HG02623 (cell line): Measurements from ENCODE around the gene OSBPL5.

Experiments
- ATAC-seq: cut with Tn5 transposase; IDR thresholded peaks from one replicate; pipeline ENCODE4 v1.9.1; 2021; ENCODE audit warnings: moderate library complexity; ENCODE audit not compliant: unreplicated experiment

The OSBPL5 gene

DNA sequence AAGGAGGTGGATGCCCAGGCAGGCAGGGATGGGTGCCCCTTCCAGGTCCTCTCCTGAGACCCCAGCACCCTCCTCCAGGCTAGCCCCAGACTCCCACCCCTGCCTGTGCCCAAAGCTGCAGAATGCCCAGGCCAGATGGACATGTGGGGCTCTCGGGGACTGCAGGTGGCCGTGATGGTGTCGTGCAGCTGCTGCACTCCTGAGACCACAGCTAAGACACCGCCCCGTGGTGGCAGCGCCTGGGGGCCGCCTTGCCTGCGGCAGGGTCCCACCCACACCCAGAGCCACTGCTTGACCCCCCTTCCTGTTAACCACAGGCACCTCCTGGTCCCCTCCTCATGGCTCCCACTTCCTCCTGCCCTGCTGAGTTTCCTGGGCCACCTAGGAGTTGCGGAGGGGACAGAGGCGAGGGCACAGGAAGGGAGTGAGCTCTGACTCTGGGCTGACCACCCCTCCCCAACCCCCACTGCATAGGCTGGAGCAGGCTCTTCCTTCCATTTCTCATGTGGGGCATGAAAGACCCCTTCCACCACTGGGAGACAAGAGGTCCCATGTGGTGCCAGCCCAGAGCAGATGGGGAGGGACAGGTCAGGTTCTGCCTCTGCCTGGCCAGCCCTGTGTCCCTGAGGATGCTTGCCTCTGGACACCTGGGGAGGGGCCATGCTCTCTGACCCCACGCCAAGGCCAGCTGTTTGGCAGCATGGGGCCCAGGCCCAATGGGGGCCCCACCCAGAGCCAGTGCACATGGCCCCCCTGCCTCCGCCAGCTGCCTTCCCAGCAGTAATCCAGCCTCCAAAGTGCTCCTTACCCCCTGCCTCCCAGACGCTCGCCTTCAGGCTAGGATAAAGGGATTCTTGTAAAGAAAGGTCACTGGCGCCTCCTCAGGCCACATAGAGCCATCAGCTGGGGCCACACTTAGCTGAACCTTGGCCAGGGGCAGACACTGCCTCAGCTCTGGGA lies 29.3 kb downstream of the OSBPL5 start:
- ATAC-seq: no peak

- ATAC-seq: no peak
Observed at GRCh38 chr11:3134651-3135480, 30.2 kb downstream of the OSBPL5 start.

- ATAC-seq: no peak
Observed at GRCh38 chr11:3134218-3134621, 30.9 kb downstream of the OSBPL5 start.

DNA sequence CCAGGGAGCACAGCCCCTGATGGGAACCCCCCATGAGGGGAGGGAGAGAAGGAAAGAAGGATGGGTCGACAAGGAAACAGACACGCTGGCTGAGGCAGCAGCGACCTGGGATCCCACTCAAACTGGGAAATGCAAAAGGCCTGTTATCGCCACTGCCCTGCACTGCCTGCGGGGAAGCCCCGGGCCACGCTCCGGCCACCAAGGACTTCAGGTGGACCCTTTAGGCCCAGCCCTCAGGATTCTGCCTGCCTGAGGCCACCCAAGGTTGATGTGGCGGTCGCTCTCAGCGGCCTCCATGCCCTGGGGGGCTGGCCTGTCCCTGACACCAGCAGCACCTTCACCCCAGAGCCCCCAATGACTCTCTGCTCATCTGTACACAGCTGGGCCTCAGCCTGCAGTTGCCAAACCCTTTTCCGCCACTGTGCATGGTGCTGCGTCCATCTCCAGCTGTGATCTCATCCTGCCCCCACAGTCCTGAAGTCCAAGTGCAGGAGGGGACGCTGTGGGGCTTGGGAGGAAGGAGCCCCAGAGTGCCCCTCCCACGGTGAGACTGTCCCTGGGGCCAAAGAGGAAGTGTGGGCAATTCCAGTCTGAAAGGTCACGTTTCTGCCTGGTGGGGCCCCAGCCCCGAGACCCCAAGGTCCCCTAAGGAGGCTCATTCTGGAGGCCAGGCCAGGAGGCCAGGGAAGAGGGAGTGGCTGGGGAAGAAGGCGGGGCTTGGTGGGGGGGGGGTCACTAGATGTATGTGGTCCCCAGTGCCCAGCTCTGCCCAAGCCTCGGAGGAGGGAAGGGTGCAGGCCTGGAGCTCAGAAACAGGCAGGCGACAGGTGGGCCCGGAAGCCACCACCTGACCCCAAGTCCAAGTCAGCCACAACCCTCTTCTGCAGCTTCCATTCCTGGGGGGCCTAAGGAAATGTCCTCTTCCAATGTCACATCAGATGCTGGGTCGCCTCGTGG lies 31.6 kb downstream of the OSBPL5 start:
- ATAC-seq: no peak

GRCh38 chr11:3132831-3133260 lies 32.3 kb downstream of the OSBPL5 start:
- no peak for ATAC-seq

DNA sequence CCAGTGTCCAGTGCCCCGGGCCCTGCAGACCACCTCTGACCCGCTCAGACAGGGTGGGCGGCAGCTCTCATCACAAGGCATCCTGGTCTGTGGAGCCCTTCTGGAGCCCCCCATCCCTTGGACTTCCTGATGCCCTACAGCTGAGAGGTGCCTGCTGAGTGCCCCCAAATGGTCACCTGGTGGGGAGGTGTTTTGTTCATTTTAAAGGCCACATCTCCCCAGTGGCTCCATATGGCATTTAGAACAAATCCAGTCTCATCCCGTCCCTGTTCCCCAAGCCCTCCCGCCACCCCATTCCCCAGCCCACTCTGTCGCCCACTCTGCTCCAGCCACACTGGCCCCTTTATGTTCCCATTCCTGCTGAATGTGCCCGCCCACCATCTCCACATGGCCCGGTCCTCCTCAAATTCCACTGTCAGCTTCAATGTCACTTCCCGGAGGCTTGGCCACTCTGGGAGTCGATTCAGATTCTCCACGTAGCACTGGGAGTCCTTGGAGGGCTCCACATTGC lies 32.8 kb downstream of the OSBPL5 start:
- ATAC-seq: no peak

- ATAC-seq: no peak
Observed at GRCh38 chr11:3131330-3131941, 33.7 kb downstream of the OSBPL5 start.

DNA sequence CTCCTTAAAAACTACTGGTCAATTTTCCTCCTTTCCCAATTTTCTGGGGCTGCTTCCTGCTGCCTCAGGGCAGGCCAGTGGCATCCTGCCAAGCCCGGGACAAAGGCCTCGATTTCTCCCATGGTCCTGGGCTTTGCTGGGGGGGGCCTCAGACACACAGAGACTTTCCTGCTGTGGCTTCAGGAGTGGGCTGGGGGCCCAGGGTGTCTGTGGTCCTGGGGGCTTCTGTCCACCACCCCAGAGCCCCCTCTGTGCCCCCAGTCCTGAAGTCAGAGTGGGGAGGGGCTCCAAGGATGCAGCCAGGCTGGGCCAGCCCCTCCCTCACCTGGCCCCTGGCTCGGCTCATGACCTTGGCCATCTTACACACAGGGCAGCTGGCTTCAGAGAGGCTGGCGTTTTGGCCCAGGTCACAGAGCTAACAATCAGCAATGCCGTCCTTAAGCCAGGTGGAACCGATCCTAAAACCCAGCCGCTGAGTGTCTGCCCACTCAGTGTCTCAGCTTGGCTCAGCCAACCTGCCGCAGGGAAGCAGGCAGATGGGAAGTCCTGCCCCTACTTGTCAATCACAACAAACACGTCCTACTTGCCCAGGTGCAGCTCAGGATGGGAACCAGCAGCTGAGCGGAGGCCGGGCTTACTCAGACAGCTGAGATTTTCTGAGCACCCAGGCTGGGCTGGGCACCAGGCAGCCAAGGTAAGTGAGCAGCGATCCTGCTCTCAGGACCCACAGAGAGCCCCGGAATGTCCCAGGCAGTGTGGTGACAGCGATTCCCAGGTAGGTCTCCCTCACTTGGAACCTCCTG lies 34.6 kb downstream of the OSBPL5 start:
- no peak for ATAC-seq

DNA sequence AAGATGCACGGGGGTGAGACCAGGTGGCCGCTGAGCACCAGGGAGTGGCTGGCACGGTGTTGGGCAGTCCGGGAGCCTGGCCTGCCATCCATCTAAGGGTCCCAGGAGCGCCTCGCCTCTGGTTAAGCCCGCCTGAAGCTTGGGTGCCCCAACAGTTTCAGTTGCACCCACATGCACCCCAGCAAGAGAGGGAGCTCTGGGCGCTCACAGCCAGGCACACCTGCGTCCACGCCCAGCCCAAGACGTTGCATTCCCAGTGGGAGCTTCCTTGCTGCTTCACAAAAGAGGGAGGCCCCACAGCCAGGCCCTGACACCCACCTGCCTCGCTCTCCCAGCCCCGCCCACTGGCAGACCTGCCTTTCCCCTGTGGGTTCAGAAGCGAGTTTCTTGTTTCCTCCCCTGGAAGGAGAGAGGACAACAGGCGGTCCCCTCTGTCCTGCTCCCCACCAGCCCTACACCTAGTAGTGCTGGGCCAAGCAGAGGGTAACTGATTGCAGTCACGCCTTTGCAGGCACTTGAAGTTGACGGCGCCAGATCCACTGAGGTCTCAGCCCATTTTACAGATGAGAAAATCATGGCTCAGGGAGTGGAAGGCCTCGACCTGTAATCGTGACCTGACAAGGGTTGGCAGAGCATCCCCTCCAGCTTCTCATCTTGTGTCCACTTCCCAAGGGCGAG lies 35.4 kb downstream of the OSBPL5 start:
- no peak for ATAC-seq

DNA sequence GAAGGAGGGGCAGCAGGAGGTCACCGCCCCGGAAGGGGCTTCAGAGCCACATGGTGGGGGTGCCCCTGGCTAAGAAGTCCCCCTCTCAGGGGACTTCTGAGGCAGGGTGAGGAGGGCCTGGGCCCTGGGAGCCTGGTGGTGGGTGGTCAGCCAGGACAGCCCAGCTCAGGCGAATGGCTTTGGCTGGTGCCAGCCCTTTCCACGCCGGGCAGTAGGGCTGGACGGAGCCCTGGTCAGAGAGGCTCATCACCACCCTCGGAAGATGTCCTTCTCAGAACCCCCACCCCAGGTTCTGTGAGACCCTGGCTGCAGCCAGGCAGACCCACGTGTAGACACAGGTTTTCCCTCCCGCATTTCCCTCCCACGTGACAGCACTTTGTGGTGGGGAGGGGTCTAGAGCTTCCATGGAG lies 35.9 kb downstream of the OSBPL5 start:
- ATAC-seq: no peak

- ATAC-seq: no peak
Observed at GRCh38 chr11:3128356-3129180, 36.5 kb downstream of the OSBPL5 start.

GRCh38 chr11:3127706-3128355 lies 37.3 kb downstream of the OSBPL5 start:
- no peak for ATAC-seq

DNA sequence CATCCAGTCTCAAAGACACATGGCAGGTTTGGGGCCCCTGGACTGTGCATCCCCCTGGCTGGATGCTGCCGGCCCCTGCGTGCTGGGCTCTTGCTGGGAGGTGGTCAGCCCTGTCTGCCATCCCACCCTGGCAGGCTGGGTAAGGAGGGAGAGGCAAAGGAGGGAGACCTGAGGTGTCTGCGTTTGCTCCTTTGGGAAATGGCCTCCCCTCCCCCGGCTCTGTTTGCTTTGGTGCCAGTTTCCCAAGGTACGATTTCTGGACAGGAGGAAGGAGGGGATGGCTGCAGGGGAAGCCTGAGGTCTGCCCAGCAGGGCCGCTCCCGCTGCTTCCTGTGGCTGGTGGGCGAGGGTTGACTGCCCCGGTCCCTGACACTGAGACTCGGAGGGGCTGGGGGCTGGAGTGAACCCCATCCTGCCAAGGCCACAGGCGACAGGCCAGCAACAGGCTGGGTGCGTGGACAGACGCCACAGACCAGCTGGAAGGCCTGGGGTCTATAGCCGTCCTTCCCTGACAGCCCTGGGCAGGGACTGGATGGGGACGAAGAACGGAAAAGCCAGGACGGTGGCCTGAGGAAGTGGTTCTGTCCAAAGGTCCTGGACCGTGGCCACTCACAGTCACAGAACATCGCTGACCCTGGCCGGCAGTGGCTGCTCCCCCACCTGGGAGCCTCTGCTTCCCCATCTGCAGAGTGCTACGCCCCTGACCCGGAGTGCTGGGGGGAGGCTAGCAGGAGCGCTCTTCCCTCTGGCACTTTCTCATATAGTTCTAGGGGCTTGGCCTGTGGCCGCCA lies 38.0 kb downstream of the OSBPL5 start:
- no peak for ATAC-seq

DNA sequence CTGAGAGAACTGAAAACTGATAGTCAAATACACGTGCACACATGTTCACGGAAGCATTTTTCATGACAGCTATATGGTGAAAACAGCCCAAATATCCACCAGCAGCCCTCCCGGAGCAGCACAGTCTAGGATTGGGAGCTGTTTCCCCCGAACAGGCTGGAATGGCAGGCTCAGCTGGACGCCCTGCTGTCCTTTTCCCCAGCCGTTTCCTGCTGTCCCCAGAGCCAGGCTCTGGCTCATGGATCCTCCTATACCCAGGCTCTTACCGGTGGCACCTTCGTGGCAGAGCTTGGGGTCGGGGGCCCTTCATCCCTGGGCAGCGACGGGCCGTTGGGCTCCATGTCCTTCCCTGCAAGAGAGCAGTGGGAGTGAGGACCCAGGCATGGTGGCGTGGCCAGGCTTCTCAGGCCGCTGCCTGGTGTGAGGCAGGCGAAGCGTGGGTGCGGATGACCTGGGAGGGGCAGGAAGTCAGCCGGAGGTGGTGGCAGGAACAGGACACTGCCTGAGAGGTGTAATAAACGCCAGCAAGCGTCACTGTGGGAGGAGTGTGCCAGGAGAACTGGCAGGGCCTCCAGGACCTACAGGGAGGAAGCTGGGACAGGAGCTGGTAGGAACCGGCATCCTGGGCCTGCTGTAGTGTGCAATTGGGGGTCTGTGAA lies 38.8 kb downstream of the OSBPL5 start:
- ATAC-seq: no peak

DNA sequence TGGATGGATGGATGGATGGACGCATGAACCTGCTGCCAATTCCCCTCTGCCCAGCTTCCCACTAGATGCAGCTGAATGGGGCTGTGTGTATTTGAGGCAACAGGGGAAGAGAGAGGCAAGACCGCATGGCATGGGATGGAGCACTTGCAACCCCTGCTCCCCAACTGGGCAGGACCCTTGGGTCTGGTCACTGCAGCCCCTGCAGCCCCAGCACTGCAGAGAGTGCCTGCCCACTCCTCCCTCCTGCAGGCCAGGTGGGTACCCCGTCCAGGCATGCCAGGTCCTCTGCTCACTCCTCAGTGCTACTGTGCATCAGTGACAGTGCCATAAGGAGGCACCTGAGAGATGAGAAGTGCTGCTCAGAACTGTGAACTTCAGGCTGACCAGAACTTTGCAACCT lies 40.3 kb downstream of the OSBPL5 start:
- ATAC-seq: no peak
